GM19324 (cell line): ENCODE results near the gene RACK1.

ENCODE experiments used
- ATAC-seq: cut with Tn5 transposase; IDR thresholded peaks from one replicate; pipeline ENCODE4 v1.9.1; 2021; ENCODE audit warnings: mild to moderate bottlenecking, moderate library complexity; ENCODE audit not compliant: unreplicated experiment, low FRiP score

Gene RACK1

GRCh38 chr5:181259974-181260719, 16.4 kb upstream of the RACK1 start:
- no peak for ATAC-seq

GRCh38 chr5:181259283-181259682, 15.6 kb upstream of the RACK1 start:
- no peak for ATAC-seq

GRCh38 chr5:181258576-181258975, 14.9 kb upstream of the RACK1 start:
- ATAC-seq = no peak

- no peak for ATAC-seq
These were observed 12.3 kb upstream of the RACK1 start for GRCh38 chr5:181255836-181256578.

GRCh38 chr5:181255276-181255675, 11.6 kb upstream of the RACK1 start:
- no peak for ATAC-seq

GRCh38 chr5:181248277-181248676, 4.6 kb upstream of the RACK1 start:
- no peak for ATAC-seq

- peak; percentile 47 for ATAC-seq
These were observed 2.8 kb upstream of the RACK1 start for GRCh38 chr5:181246276-181247049.

- ATAC-seq = no peak
These were observed 1.9 kb upstream of the RACK1 start for GRCh38 chr5:181245427-181246275.

GRCh38 chr5:181243018-181243563, 615 bp downstream of the RACK1 start:
- no peak for ATAC-seq

GRCh38 chr5:181242031-181242451, 1.7 kb downstream of the RACK1 start:
- ATAC-seq = no peak

GRCh38 chr5:181241393-181241975, 2.2 kb downstream of the RACK1 start:
- ATAC-seq = no peak

- ATAC-seq = no peak
These were observed 4.5 kb downstream of the RACK1 start for GRCh38 chr5:181239062-181239663.

GRCh38 chr5:181237729-181238385, 5.8 kb downstream of the RACK1 start:
- no peak for ATAC-seq

GRCh38 chr5:181236954-181237641, 6.6 kb downstream of the RACK1 start:
- no peak for ATAC-seq

GRCh38 chr5:181236471-181236870, 7.2 kb downstream of the RACK1 start:
- no peak for ATAC-seq

- no peak for ATAC-seq
These were observed 7.9 kb downstream of the RACK1 start for GRCh38 chr5:181235689-181236366.

GRCh38 chr5:181235323-181235688, 8.4 kb downstream of the RACK1 start:
- no peak for ATAC-seq
